WTC11 (cell line): Measurements from ENCODE around the gene RPL29. TPM values are rescaled to one million over a fixed set of nuclear protein-coding genes. Genes with fewer than 3 reads are reported as not detected.
A peak's percentile ranks its signal among the peaks of the same experiment; 100 is the strongest.

Source experiments
- ATF6 ChIP-seq: sonication (generic); formaldehyde crosslinking; IDR thresholded peaks from 2 replicates; pipeline ENCODE4 v1.8.1; 2023; ENCODE audit warnings: mild to moderate bottlenecking, missing genetic modification reagents
- CDX4 ChIP-seq: fragments of 250-450 bp; sonication (Bioruptor Pico); IDR thresholded peaks from 2 replicates; pipeline ENCODE4 v1.9.0; 2021; ENCODE audit warnings: moderate library complexity, mild to moderate bottlenecking, inconsistent platforms, borderline replicate concordance
- E2F1 ChIP-seq: sonication (generic); formaldehyde crosslinking; IDR thresholded peaks from 2 replicates; pipeline ENCODE4 v1.8.0; 2022; ENCODE audit warnings: mild to moderate bottlenecking, missing genetic modification reagents
- IRF2 ChIP-seq: sonication (generic); formaldehyde crosslinking; IDR thresholded peaks from 2 replicates; pipeline ENCODE4 v1.8.0; 2022; ENCODE audit warnings: low read depth, missing genetic modification reagents, borderline replicate concordance
- JAZF1 ChIP-seq: fragments of 250-450 bp; sonication (Bioruptor Pico); IDR thresholded peaks from 2 replicates; pipeline ENCODE4 v1.9.0; 2021; ENCODE audit warnings: moderate library complexity, mild to moderate bottlenecking, inconsistent platforms
- KAT7 ChIP-seq: sonication (generic); formaldehyde crosslinking; IDR thresholded peaks from 2 replicates; pipeline ENCODE4 v1.8.1; 2023; ENCODE audit warnings: missing genetic modification reagents, mild to moderate bottlenecking, borderline replicate concordance
- MXD4 ChIP-seq: fragments of 250-450 bp; sonication (Bioruptor Pico); IDR thresholded peaks from 2 replicates; pipeline ENCODE4 v1.8.0; 2021; ENCODE audit warnings: mild to moderate bottlenecking, moderate library complexity, borderline replicate concordance
- NFATC4 ChIP-seq: fragments of 250-450 bp; sonication (Bioruptor Pico); IDR thresholded peaks from 2 replicates; pipeline ENCODE4 v1.9.0; 2021; ENCODE audit warnings: mild to moderate bottlenecking
- NFE2L1 ChIP-seq: sonication (generic); formaldehyde crosslinking; IDR thresholded peaks from 2 replicates; pipeline ENCODE4 v1.8.1; 2023; ENCODE audit warnings: missing genetic modification reagents
- RELA ChIP-seq: sonication (generic); formaldehyde crosslinking; IDR thresholded peaks from 2 replicates; pipeline ENCODE4 v1.8.1; 2022; ENCODE audit warnings: missing genetic modification reagents, mild to moderate bottlenecking, borderline replicate concordance
- RORB ChIP-seq: fragments of 250-450 bp; sonication (Bioruptor Pico); IDR thresholded peaks from 2 replicates; pipeline ENCODE4 v1.9.0; 2021; ENCODE audit warnings: mild to moderate bottlenecking
- SMAD4 ChIP-seq: sonication (generic); formaldehyde crosslinking; IDR thresholded peaks from 2 replicates; pipeline ENCODE4 v1.8.0; 2022; ENCODE audit warnings: mild to moderate bottlenecking, missing genetic modification reagents
- SP1 ChIP-seq: sonication (generic); formaldehyde crosslinking; conservative IDR thresholded peaks from 2 replicates; pipeline ENCODE4 v1.8.1; 2022; ENCODE audit warnings: missing genetic modification reagents
- TEAD1 ChIP-seq: sonication (generic); formaldehyde crosslinking; IDR thresholded peaks from 2 replicates; pipeline ENCODE4 v1.8.0; 2022; ENCODE audit warnings: mild to moderate bottlenecking, missing genetic modification reagents
- USF1 ChIP-seq: sonication (generic); formaldehyde crosslinking; IDR thresholded peaks from 2 replicates; pipeline ENCODE4 v1.8.0; 2022; ENCODE audit warnings: mild to moderate bottlenecking, missing genetic modification reagents
- USF2 ChIP-seq: sonication (generic); formaldehyde crosslinking; IDR thresholded peaks from 2 replicates; pipeline ENCODE4 v1.8.1; 2023; ENCODE audit warnings: mild to moderate bottlenecking, missing genetic modification reagents, moderate library complexity
- ZNF138 ChIP-seq: sonication (generic); formaldehyde crosslinking; conservative IDR thresholded peaks from 2 replicates; pipeline ENCODE4 v1.8.1; 2022; ENCODE audit warnings: mild to moderate bottlenecking, moderate library complexity, missing genetic modification reagents
- ZNF219 ChIP-seq: sonication (generic); formaldehyde crosslinking; IDR thresholded peaks from 2 replicates; pipeline ENCODE4 v1.8.0; 2023; ENCODE audit warnings: missing genetic modification reagents, mild to moderate bottlenecking, borderline replicate concordance
- ZNF425 ChIP-seq: fragments of 250-450 bp; sonication (Bioruptor Pico); conservative IDR thresholded peaks from 2 replicates; pipeline ENCODE4 v1.9.0; 2021; ENCODE audit warnings: mild to moderate bottlenecking
- ZNF512 ChIP-seq: sonication (generic); formaldehyde crosslinking; IDR thresholded peaks from 2 replicates; pipeline ENCODE4 v1.8.1; 2022; ENCODE audit warnings: missing genetic modification reagents, borderline replicate concordance
- ZNF532 ChIP-seq: fragments of 250-450 bp; sonication (Bioruptor Pico); IDR thresholded peaks from 2 replicates; pipeline ENCODE4 v1.9.0; 2021; ENCODE audit warnings: mild to moderate bottlenecking, borderline replicate concordance
- total RNA-seq: library from RNA; stranded (reverse); gene quantifications from 3 replicates; pipeline ENCODE4 v1.2.3, GENCODE V29; 2021

Gene RPL29
- total RNA-seq, 1 experiment from 2014 or later, result 1,343 TPM

- TF ChIP-seq E2F1 (no peak), ZNF512 (CRISPR knock-in tag) (no peak), TEAD1 (CRISPR knock-in tag) (peak; percentile 98), KAT7 (no peak), SP1 (CRISPR knock-in tag) (no peak; the same call in none of the 2 replicates), USF1 (CRISPR knock-in tag) (peak; percentile 59; the same call in 1 of the 2 replicates), SMAD4 (CRISPR knock-in tag) (peak; percentile 60; the same call in 1 of the 2 replicates), ZNF532 (CRISPR knock-in tag) (0 out of 2 replicates have a peak, but pooled peaks have one; percentile 44), IRF2 (CRISPR knock-in tag) (peak; percentile 68; the same call in 1 of the 2 replicates), RELA (CRISPR knock-in tag) (no peak; the same call in 1 of the 2 replicates), NFATC4 (CRISPR knock-in tag) (no peak), MXD4 (CRISPR knock-in tag) (no peak), JAZF1 (CRISPR knock-in tag) (no peak), CDX4 (CRISPR knock-in tag) (no peak; the same call in 1 of the 2 replicates), USF2 (CRISPR knock-in tag) (peak; percentile 54; the same call in 1 of the 2 replicates), ZNF219 (no peak), ZNF425 (CRISPR knock-in tag) (no peak), RORB (CRISPR knock-in tag) (no peak), ZNF138 (no peak; the same call in 1 of the 2 replicates), ATF6 (CRISPR knock-in tag) (no peak), NFE2L1 (CRISPR knock-in tag) (no peak)
Observed at GRCh38 chr3:51955893-51956770, 39.6 kb downstream of the RPL29 start (continued).
